A673 (cell line): ENCODE data around the gene GALNT9. TPM values are rescaled to one million over a fixed set of nuclear protein-coding genes. Genes with fewer than 3 reads are reported as not detected.

Experiments
- BruUV-seq: library from RNA; stranded (reverse); fragments of 400-500 nt; replicated peaks from 2 replicates; lab custom pipeline; 2021; lab: Mats Ljungman, UMichigan
- CTCF ChIA-PET: fragments of 300-600 bp; sonication (Branson Sonifier 250); formaldehyde crosslinking; loops from one replicate; lab custom pipeline; 2022; ENCODE audit warnings: antibody characterized with exemption; lab: Charles Lee
- POLR2A ChIA-PET: fragments of 300-600 bp; sonication (Branson Sonifier 250); formaldehyde crosslinking; loops from one replicate; lab custom pipeline; 2022; ENCODE audit warnings: antibody characterized with exemption; ENCODE audit not compliant: low non-redundant PET; lab: Charles Lee
- DNase-seq: peaks from one replicate; pipeline ENCODE4 v3.0.0-alpha.2; 2015; ENCODE audit warnings: low spot score
- H3K27ac ChIP-seq: fragments of 200-600 bp; sonication (generic); 2 replicates; pipeline ENCODE4 v1.5.1; 2016; ENCODE audit warnings: mixed run types, low read depth, mild to moderate bottlenecking, mixed read lengths, antibody characterized with exemption, low read length; ENCODE audit not compliant: poor library complexity, severe bottlenecking
- H3K27me3 ChIP-seq: fragments of 200-600 bp; sonication (generic); replicated peaks from 2 replicates; pipeline ENCODE4 v1.6.1; 2017; ENCODE audit warnings: mixed run types, low read depth, mild to moderate bottlenecking, mixed read lengths, antibody characterized with exemption, low read length; ENCODE audit not compliant: insufficient read depth, poor library complexity
- H3K36me3 ChIP-seq: fragments of 200-600 bp; sonication (generic); 2 replicates; pipeline ENCODE4 v1.6.1; 2016; ENCODE audit warnings: mixed run types, mild to moderate bottlenecking, mixed read lengths, antibody characterized with exemption, low read length; ENCODE audit not compliant: insufficient read depth, poor library complexity, severe bottlenecking
- H3K4me1 ChIP-seq: fragments of 200-600 bp; sonication (generic); 2 replicates; pipeline ENCODE4 v1.6.1; 2017; ENCODE audit warnings: mixed run types, mild to moderate bottlenecking, mixed read lengths, antibody characterized with exemption, low read length; ENCODE audit not compliant: insufficient read depth, poor library complexity, severe bottlenecking
- H3K4me3 ChIP-seq: fragments of 200-600 bp; sonication (generic); 2 replicates; pipeline ENCODE4 v1.5.1; 2016; ENCODE audit warnings: low read depth, mixed run types, mild to moderate bottlenecking, mixed read lengths, low read length; ENCODE audit not compliant: poor library complexity, severe bottlenecking
- H3K9me3 ChIP-seq: fragments of 200-600 bp; sonication (generic); 2 replicates; pipeline ENCODE4 v1.6.1; 2016; ENCODE audit warnings: mixed run types, low read depth, mild to moderate bottlenecking, mixed read lengths, antibody characterized with exemption, low read length; ENCODE audit not compliant: poor library complexity, severe bottlenecking
- EZH2 ChIP-seq: fragments of 200-600 bp; sonication (generic); IDR thresholded peaks from 2 replicates; pipeline ENCODE4 v1.6.1; 2017; ENCODE audit warnings: borderline replicate concordance, low read depth, mild to moderate bottlenecking, mixed read lengths, antibody characterized with exemption, low read length; ENCODE audit not compliant: poor library complexity, severe bottlenecking
- intact Hi-C: fragments of 100-400 bp; cut with micrococcal nuclease; formaldehyde crosslinking; loops from one replicate; pipeline ENCODE4 v1.10.0; 2022; ENCODE audit not compliant: unreplicated experiment
- total RNA-seq: library from RNA; stranded (reverse); gene quantifications from 2 replicates; pipeline ENCODE4 v1.2.3, GENCODE V29; 2021
- TF ChIP-seq, protein P1 (sequence below): fragments of 300-800, 200-600 bp; sonication (generic); conservative IDR thresholded peaks from 2 replicates; pipeline ENCODE4 v1.5.1; 2017; ENCODE audit warnings: low read depth, mild to moderate bottlenecking, antibody characterized with exemption, low read length, moderate library complexity, mixed read lengths

The GALNT9 gene
- total RNA-seq, 1 experiment from 2014 or later, result 7.4 TPM

DNA sequence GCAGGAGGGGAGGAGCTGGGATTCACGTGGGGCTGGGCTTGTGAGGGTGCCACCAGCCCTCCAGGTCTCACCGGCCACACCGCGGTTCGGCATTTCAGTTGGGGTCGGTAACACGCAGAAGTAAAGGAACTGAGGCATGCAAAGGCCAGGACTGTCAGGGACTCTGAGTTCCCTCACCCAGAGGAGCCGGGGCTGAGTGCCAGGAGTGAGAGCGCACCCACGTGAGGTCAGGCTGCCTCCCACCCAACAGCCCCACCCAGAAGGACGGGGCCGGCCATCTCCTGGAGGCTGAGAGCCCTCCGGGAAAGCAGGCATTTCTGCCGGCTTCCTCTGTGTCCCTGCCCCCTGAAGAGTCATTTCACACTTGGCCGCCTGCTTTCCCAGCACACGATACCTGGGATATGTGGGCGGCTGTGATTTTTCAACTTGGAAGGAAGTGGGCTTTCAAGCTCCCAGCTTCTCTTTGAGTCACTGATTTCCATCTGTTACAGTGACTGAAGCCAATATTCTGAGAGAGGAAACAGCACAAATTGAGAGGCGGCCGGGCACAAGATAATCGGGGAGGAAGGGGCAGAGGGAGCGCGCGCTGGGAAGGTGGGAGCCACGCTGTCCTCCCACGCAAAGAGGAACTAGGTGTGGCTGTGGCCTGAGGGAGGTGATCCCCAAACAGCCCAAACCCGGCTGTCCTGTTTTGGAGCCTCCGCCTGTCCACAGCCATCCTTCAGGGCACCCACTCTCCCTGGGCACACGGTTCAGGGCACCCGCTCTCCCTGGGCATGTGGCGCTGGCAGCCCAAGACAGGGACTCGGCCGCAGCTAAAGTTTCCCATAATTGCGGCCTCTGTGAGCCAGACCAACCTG lies 19.0 kb downstream of the GALNT9 start:
- peak; percentile 32 for DNase-seq
- CTCF ChIA-PET, result no interaction called here
- Histone ChIP-seq H3K9me3 (no peaks in the 10 kb centered on the region), H3K36me3 (no peaks in the 10 kb centered on the region), H3K27ac (no peak overlapping the region), H3K4me3 (no peak overlapping the region), H3K27me3 (no peaks in the 10 kb centered on the region), H3K4me1 (no peaks in the 10 kb centered on the region)
- no peak for TF ChIP-seq EZH2
- TF ChIP-seq, protein P1, sequence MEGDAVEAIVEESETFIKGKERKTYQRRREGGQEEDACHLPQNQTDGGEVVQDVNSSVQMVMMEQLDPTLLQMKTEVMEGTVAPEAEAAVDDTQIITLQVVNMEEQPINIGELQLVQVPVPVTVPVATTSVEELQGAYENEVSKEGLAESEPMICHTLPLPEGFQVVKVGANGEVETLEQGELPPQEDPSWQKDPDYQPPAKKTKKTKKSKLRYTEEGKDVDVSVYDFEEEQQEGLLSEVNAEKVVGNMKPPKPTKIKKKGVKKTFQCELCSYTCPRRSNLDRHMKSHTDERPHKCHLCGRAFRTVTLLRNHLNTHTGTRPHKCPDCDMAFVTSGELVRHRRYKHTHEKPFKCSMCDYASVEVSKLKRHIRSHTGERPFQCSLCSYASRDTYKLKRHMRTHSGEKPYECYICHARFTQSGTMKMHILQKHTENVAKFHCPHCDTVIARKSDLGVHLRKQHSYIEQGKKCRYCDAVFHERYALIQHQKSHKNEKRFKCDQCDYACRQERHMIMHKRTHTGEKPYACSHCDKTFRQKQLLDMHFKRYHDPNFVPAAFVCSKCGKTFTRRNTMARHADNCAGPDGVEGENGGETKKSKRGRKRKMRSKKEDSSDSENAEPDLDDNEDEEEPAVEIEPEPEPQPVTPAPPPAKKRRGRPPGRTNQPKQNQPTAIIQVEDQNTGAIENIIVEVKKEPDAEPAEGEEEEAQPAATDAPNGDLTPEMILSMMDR, result no peak
- intact Hi-C loops, result no loop called here
- POLR2A ChIA-PET, result no interaction called here
- no TSS peak for BruUV-seq

- ChIA-PET POLR2A (no interaction called here), CTCF (no interaction called here)
- H3K4me3 ChIP-seq, result no peak overlapping the region
- no peaks in the 10 kb centered on the region for H3K9me3 ChIP-seq
- no peak overlapping the region for H3K27ac ChIP-seq
- intact Hi-C loops, result no loop called here
- H3K4me1 ChIP-seq, result no peaks in the 10 kb centered on the region
- H3K36me3 ChIP-seq, result no peaks in the 10 kb centered on the region
- DNase-seq, result no peak
- TF ChIP-seq, protein P1, result no peak
- no peak for TF ChIP-seq EZH2
- no TSS peak for BruUV-seq
- no peaks in the 10 kb centered on the region for H3K27me3 ChIP-seq
Observed at GRCh38 chr12:132309596-132310086, 19.7 kb downstream of the GALNT9 start.

GRCh38 chr12:132308853-132309595 lies 20.4 kb downstream of the GALNT9 start:
- no peaks in the 10 kb centered on the region for H3K36me3 ChIP-seq
- no peak for TF ChIP-seq EZH2
- TF ChIP-seq, protein P1, result no peak
- H3K4me1 ChIP-seq, result no peaks in the 10 kb centered on the region
- H3K27me3 ChIP-seq, result no peaks in the 10 kb centered on the region
- no peak overlapping the region for H3K27ac ChIP-seq
- no peak for DNase-seq
- H3K4me3 ChIP-seq, result no peak overlapping the region
- intact Hi-C loops, result no loop called here
- ChIA-PET CTCF (no interaction called here), POLR2A (no interaction called here)
- no peaks in the 10 kb centered on the region for H3K9me3 ChIP-seq
- BruUV-seq, result no TSS peak
